GM19397 (cell line): Measurements from ENCODE around the gene HES5.

Source experiments
- ATAC-seq: cut with Tn5 transposase; IDR thresholded peaks from one replicate; pipeline ENCODE4 v1.9.1; 2021; ENCODE audit warnings: mild to moderate bottlenecking, moderate library complexity; ENCODE audit not compliant: unreplicated experiment

Gene HES5

GRCh38 chr1:2517966-2518365 lies 12.1 kb downstream of the HES5 start:
- ATAC-seq = no peak

- ATAC-seq = no peak
Observed at GRCh38 chr1:2516946-2517345, 13.1 kb downstream of the HES5 start.

GRCh38 chr1:2516124-2516523 lies 13.9 kb downstream of the HES5 start:
- ATAC-seq = no peak

GRCh38 chr1:2515763-2516080 lies 14.3 kb downstream of the HES5 start:
- ATAC-seq = no peak

GRCh38 chr1:2514863-2515762 lies 14.9 kb downstream of the HES5 start:
- no peak for ATAC-seq

GRCh38 chr1:2513939-2514652 lies 16.0 kb downstream of the HES5 start:
- ATAC-seq = no peak

- no peak for ATAC-seq
Observed at GRCh38 chr1:2512862-2513421, 17.1 kb downstream of the HES5 start.

GRCh38 chr1:2510366-2511155 lies 19.5 kb downstream of the HES5 start:
- ATAC-seq = no peak

GRCh38 chr1:2509589-2509988 lies 20.5 kb downstream of the HES5 start:
- ATAC-seq = no peak

- no peak for ATAC-seq
Observed at GRCh38 chr1:2508751-2509150, 21.3 kb downstream of the HES5 start.

GRCh38 chr1:2508180-2508579 lies 21.9 kb downstream of the HES5 start:
- ATAC-seq = no peak

GRCh38 chr1:2507744-2508155 lies 22.3 kb downstream of the HES5 start:
- ATAC-seq = no peak

GRCh38 chr1:2506901-2507565 lies 23.0 kb downstream of the HES5 start:
- no peak for ATAC-seq

- ATAC-seq = no peak
Observed at GRCh38 chr1:2506007-2506860, 23.8 kb downstream of the HES5 start.

- ATAC-seq = no peak
Observed at GRCh38 chr1:2505461-2505994, 24.5 kb downstream of the HES5 start.

GRCh38 chr1:2504949-2505272 lies 25.2 kb downstream of the HES5 start:
- ATAC-seq = no peak

- no peak for ATAC-seq
Observed at GRCh38 chr1:2504225-2504948, 25.7 kb downstream of the HES5 start.

GRCh38 chr1:2503554-2504224 lies 26.4 kb downstream of the HES5 start:
- no peak for ATAC-seq
